Ishikawa (cell line): ENCODE measurements around the gene C2CD4C.

Experiments
- CEBPB ChIP-seq: IDR thresholded peaks from 2 replicates; pipeline ENCODE4 v1.6.1; 2012
- CREB1 ChIP-seq: IDR thresholded peaks from 2 replicates; pipeline ENCODE4 v1.6.1; 2012; ENCODE audit warnings: low read depth
- EGR1 ChIP-seq: IDR thresholded peaks from 2 replicates; pipeline ENCODE4 v1.6.1; 2012
- EP300 ChIP-seq: IDR thresholded peaks from 2 replicates; pipeline ENCODE4 v1.6.1; 2012; ENCODE audit warnings: borderline replicate concordance
- FOXM1 ChIP-seq: IDR thresholded peaks from 2 replicates; pipeline ENCODE4 v1.6.1; 2012; ENCODE audit warnings: low read depth, borderline replicate concordance
- NFIC ChIP-seq: IDR thresholded peaks from 2 replicates; pipeline ENCODE4 v1.6.1; 2012
- RAD21 ChIP-seq: IDR thresholded peaks from 2 replicates; pipeline ENCODE4 v1.6.1; 2012; ENCODE audit warnings: low read depth
- TAF1 ChIP-seq: IDR thresholded peaks from 2 replicates; pipeline ENCODE4 v1.6.1; 2012; ENCODE audit warnings: low read depth, mild to moderate bottlenecking
- TCF12 ChIP-seq: IDR thresholded peaks from 2 replicates; pipeline ENCODE4 v1.6.1; 2012; ENCODE audit warnings: low read depth
- TEAD4 ChIP-seq: IDR thresholded peaks from 2 replicates; pipeline ENCODE4 v1.6.1; 2012
- YY1 ChIP-seq: IDR thresholded peaks from 2 replicates; pipeline ENCODE4 v1.6.1; 2012; ENCODE audit warnings: low read depth
- ZBTB7A ChIP-seq: IDR thresholded peaks from 2 replicates; pipeline ENCODE4 v1.6.1; 2012; ENCODE audit warnings: low read depth
- TF ChIP-seq, protein P1 (sequence below): IDR thresholded peaks from 2 replicates; pipeline ENCODE4 v1.6.1; 2012; ENCODE audit warnings: low read depth, mild to moderate bottlenecking
- TF ChIP-seq, protein P2 (sequence below): IDR thresholded peaks from 2 replicates; pipeline ENCODE4 v1.6.1; 2012
- TF ChIP-seq, protein P3 (sequence below): IDR thresholded peaks from 2 replicates; pipeline ENCODE4 v1.6.1; 2012

Gene C2CD4C

DNA sequence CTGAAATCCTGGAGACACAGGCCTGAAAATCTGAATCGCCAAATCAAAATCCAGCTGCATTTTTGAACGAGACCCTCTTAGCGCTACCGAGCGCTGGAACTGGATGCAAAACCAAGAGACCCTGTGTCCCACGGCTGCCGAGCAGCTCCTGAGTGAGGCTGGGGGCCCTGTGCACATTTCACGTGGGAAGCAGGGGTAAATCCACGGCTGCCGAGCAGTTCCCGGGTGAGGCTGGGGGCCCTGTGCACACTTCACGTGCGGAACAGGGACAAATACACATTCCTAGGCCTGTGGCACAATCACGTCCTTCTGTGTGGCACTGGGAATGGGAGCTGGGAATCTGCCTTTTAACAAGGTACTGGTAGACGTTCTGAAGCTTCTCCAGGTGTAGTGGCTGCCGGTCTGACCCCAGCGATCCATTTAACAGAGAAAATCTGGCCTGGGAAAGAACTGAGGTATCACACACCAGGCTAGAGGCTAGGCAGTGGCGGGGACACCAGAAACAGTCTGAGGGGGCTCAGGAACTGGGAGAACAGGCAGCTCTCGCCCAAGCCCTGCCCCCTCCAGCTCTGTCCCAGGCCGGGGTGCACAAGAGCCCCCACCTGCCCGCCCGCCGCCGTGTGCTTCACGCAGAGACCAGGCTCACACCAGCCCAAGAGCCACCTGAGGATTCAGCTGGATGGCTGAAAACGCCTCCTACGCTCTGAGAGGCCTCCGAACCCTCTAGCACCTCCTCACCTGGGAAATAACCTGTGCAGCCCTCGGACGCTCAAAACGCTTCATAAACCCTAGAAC, 11.0 kb upstream of the C2CD4C start:
- TF ChIP-seq TAF1 (no peak), TEAD4 (no peak), CEBPB (no peak), FOXM1 (no peak), CREB1 (no peak), TCF12 (no peak), ZBTB7A (no peak), YY1 (no peak), NFIC (no peak), EP300 (no peak), RAD21 (no peak), EGR1 (no peak)
- TF ChIP-seq, protein P1, sequence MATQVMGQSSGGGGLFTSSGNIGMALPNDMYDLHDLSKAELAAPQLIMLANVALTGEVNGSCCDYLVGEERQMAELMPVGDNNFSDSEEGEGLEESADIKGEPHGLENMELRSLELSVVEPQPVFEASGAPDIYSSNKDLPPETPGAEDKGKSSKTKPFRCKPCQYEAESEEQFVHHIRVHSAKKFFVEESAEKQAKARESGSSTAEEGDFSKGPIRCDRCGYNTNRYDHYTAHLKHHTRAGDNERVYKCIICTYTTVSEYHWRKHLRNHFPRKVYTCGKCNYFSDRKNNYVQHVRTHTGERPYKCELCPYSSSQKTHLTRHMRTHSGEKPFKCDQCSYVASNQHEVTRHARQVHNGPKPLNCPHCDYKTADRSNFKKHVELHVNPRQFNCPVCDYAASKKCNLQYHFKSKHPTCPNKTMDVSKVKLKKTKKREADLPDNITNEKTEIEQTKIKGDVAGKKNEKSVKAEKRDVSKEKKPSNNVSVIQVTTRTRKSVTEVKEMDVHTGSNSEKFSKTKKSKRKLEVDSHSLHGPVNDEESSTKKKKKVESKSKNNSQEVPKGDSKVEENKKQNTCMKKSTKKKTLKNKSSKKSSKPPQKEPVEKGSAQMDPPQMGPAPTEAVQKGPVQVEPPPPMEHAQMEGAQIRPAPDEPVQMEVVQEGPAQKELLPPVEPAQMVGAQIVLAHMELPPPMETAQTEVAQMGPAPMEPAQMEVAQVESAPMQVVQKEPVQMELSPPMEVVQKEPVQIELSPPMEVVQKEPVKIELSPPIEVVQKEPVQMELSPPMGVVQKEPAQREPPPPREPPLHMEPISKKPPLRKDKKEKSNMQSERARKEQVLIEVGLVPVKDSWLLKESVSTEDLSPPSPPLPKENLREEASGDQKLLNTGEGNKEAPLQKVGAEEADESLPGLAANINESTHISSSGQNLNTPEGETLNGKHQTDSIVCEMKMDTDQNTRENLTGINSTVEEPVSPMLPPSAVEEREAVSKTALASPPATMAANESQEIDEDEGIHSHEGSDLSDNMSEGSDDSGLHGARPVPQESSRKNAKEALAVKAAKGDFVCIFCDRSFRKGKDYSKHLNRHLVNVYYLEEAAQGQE: no peak
- TF ChIP-seq, protein P2, sequence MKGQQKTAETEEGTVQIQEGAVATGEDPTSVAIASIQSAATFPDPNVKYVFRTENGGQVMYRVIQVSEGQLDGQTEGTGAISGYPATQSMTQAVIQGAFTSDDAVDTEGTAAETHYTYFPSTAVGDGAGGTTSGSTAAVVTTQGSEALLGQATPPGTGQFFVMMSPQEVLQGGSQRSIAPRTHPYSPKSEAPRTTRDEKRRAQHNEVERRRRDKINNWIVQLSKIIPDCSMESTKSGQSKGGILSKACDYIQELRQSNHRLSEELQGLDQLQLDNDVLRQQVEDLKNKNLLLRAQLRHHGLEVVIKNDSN: no peak
- TF ChIP-seq, protein P3, sequence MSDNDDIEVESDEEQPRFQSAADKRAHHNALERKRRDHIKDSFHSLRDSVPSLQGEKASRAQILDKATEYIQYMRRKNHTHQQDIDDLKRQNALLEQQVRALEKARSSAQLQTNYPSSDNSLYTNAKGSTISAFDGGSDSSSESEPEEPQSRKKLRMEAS: no peak

DNA sequence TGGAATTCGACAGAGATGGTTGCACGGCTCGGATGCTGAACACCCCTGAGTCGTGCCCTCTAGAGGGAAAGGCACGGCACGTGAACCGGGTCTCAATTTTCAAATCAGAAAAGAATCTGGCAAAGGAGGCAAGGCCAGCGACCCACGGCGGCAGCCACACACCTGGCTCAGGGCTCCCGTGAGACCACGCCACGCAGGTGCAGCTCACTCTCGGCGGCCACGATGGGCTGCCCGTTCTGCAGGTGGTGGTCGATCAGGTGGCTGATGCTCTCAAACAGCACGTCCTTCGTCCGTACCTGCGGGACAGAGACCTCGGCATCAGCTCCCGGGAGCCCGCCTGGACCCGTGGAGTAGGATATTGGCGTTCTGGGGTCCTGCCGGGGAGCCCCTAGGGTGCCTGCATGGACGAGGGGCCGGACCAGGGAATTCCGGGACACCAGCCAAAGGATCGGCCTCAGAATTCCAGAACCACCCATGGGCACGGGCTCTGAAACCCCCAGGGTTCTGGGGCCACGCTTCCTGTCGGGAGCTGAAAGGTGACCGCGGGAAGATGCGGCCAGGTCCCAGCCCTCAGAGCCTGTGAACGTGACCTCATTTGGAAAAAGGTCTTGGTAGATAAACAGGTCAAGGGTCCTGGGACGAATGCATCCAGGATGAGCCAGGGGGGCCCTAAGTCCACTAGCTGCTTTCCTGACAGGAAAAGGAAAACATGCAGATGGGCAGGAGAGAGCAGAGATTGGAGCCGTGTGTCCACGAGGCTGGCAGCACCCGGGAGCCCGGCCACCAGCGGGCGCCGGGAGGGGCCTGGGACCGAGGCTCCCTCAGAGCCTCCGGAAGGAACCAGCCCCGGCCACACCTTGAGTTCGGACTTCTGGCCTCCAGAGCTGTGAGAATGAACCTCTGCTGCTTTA, 10.1 kb upstream of the C2CD4C start:
- TF ChIP-seq, protein P1: no peak
- TF ChIP-seq EGR1 (no peak), FOXM1 (no peak), CEBPB (no peak), TAF1 (no peak), NFIC (no peak), CREB1 (no peak), YY1 (no peak), EP300 (no peak), TCF12 (no peak), TEAD4 (no peak), ZBTB7A (no peak), RAD21 (no peak)
- TF ChIP-seq, protein P3: no peak
- TF ChIP-seq, protein P2: no peak

DNA sequence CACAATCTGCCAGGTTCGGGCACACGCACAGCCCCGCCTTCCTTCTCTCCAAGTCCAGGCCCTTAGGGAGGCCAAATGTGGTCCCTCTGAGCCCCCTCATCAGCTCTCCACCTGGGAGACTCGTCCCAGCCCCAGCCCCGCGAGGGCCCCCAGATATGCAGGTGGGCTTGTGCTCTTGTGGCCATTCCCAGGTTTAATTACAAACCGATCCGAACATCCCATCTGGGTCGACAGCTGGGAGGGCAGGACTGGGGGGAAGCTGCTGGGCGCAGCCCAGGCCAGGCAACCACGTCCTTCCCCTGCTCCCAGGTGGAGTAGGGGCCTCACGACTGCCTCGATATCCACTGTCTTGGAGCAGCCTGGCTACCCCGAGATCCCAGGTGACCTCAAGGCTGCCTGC, 7.5 kb upstream of the C2CD4C start:
- TF ChIP-seq EP300 (no peak), CEBPB (no peak), TCF12 (no peak)

DNA sequence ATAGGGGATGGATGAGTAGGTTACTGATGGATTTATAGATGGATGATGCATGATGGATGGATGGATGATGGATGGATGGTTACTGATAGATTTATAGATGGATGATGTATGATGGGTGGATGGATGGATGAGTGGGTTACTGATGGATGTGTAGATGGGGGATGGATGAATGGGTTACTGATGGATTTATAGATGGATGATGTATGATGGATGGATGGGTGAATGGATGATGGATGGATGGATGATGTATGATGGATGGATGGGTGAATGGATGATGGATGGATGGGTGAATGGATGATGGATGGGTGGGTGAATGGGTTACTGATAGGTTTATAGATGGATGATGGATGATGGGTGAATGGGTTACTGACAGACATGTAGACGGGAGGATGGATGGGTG, 6.3 kb upstream of the C2CD4C start:
- TF ChIP-seq FOXM1: no peak
- TF ChIP-seq, protein P3: no peak
- no peak for TF ChIP-seq CEBPB
- no peak for TF ChIP-seq CREB1
- TF ChIP-seq, protein P2: no peak
- TF ChIP-seq, protein P1: no peak
- TF ChIP-seq EGR1: no peak
- TF ChIP-seq YY1: no peak
- no peak for TF ChIP-seq TEAD4
